LNCAP (cell line): Measurements from ENCODE around the gene PINLYP.

Experiments used
- CTCF ChIP-seq: fragments of 450-650 bp; IDR thresholded peaks from 2 replicates; pipeline ENCODE4 v1.5.1; 2017; ENCODE audit warnings: mild to moderate bottlenecking

PINLYP gene

GRCh38 chr19:43564800-43565199, 10.8 kb upstream of the PINLYP start:
- no peak for TF ChIP-seq CTCF

GRCh38 chr19:43569657-43570056, 5.9 kb upstream of the PINLYP start:
- TF ChIP-seq CTCF = no peak

DNA sequence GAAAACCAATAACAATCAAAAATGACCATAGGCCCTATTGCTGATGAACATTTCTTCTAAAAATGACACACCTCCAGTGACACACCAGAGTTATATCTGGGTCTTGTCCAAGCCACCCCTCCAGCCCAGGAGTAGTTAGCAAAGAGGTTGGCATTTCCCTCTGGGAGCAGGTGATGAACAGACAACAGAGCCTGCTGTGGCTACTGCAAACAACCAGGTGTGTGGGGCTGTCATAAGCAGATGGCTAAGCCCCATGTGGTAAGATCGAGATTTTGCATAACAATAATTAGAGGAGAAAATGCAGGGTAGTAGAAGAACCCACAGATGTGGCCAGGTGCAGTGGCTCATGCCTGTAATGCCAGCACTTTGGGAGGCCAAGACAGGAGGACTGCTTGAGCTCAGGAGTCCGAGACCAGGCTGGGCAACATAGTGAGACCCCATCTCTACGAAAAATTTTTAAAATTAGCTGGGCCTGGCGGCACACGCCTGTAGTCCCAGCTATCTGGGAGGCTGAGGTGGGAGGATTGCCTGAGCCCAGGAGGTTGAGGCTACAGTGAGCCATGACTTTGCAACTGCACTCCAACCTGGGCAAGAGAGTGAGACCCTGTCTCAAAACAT, 5.3 kb upstream of the PINLYP start:
- TF ChIP-seq CTCF = no peak

DNA sequence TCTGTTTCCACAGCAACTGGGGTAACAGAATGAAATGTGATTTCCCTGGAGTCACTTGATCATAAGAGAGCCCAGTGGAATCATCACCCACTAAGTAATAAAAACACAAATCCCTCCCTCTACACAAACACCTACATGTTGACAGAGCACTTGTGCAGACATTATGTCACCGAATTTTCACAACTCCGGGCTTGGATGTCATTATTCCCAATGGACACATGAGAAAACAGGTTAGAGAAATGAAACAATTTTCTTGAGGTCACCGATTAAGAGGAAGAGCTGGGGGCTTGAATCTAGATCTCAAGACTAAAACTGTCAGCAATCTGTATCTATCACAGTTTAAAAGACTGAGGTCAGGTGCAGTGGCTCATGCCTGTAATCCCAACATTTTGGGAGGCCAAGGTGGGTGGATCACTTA, 3.4 kb upstream of the PINLYP start:
- no peak for TF ChIP-seq CTCF

- no peak for TF ChIP-seq CTCF
Observed at GRCh38 chr19:43574424-43575155, 1.0 kb upstream of the PINLYP start.

DNA sequence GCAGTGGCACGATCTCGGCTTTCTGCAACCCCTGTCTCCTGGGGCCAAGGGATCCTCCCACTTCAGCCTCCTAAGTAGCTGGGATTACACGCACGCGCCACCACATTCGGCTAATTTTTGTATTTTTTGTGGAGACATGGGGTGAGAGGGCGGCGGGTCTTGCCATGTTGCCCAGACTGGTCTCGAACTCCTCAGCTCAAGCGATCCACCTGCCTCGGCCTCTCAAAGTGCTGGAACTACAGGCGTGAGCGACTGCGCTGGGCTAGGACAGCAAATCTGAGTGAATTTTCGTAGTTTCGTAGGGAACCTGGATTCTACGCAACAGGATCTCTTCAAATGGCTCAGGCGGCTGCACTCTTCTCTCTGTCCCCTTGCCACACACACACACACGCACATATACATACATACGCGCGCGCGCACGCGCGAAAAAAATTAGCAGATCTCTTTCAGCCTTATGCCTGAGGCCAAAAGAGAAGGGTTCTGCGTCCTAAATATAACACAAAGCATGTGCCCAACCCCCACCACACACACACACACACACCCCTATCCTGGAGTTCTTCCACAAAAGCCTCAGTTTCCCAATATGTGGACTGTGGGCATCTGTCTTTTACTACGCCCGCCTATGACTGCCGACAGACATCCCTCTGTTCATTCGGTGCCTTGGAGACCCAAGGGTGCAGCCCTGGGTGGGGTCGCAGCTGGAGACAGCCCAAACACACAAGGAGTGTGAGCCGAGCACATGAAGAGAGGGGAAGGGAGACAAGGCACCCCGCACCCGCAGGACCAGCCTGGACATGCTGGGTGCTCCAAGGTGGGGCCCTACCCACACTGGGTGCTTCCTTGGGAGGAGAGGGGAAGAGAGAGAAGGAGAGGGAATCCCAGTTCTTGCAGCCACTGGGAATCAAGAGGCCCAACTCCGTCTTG, 616 bp downstream of the PINLYP start:
- TF ChIP-seq CTCF = no peak

DNA sequence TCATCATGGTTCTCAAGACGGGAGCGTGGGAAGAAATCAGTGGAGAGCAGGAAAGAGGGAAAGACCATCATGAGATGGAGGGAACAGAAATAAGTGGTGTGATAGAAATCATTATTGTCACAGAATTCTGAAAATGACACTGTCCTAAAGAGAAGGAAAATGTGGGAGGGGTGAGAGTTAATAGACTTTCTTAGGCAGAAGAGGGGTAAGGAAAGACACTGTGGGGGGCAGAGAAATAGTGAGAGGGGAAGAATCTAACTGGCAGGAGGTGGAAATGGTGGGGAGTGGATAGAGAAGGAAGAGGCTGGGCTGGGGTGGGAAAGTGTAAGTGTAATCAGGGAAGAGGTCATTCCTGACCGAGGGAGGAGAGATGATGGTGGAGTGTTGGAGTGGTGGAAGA, 3.2 kb downstream of the PINLYP start:
- TF ChIP-seq CTCF = no peak
